OCI-LY1 (cell line): Measurements from ENCODE around the gene ZCCHC14.

Experiments used
- CTCF ChIP-seq: fragments of 200-600 bp; sonication (generic), shearing (Covaris generic); IDR thresholded peaks from 2 replicates; pipeline ENCODE4 v1.5.1; 2017; ENCODE audit warnings: mild to moderate bottlenecking, antibody characterized with exemption, low read length, moderate library complexity, mixed read lengths
- EZH2 ChIP-seq: fragments of 200-600 bp; sonication (generic), shearing (Covaris generic); IDR thresholded peaks from 2 replicates; pipeline ENCODE4 v1.8.0; 2017; ENCODE audit warnings: borderline replicate concordance, mixed run types, mild to moderate bottlenecking, antibody characterized with exemption, low read length, moderate library complexity, mixed read lengths

- TF ChIP-seq CTCF (no peak), EZH2 (no peak)
Observed at GRCh38 chr16:87404764-87405625, 87.8 kb downstream of the ZCCHC14 start.
